Measurements from ENCODE around the gene CDHR5. TPM values are rescaled to one million over a fixed set of nuclear protein-coding genes. Genes with fewer than 3 reads are reported as not detected.

The CDHR5 gene
- total and polyA plus RNA-seq, 10 donors: 0.02 to 0.16 (median 0.03) TPM; not detected in 7

DNA sequence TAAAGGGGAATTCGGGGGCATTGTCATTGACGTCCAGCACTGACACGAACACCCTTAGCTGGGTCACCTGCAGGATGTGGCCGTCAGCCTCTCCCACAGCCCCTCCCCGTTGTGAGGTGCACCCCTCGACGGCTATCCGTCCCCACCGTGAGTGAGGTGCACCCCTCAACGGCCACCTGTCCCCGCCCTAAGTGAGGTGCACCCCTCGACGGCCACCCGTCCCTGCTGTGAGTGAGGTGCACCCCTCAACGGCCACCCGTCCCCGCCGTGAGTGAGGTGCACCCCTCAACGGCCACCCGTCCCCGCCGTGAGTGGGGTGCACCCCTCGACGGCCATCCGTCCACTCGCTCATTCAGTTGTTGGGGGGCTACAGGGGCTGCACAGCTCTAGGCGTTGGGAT is 2.9 kb downstream of the CDHR5 start:
- peaks cover 0 to 38% (median 0%) of the 10 kb centered on the region in 6 donors for H3K36me3 ChIP-seq
- H3K27ac ChIP-seq: no peak overlapping the region
- H3K4me3 ChIP-seq: no peak overlapping the region
- peaks cover under 1 to 37% (median 10%) of the 10 kb centered on the region in 6 donors for H3K4me1 ChIP-seq
- no peaks in the 10 kb centered on the region for H3K9me3 ChIP-seq
- no peak for TF ChIP-seq POLR2A (IDR thresholded peaks at IDR 0.05)
- TF ChIP-seq POLR2AphosphoS5 (IDR thresholded peaks at IDR 0.05): no peak
- TF ChIP-seq, protein P1, sequence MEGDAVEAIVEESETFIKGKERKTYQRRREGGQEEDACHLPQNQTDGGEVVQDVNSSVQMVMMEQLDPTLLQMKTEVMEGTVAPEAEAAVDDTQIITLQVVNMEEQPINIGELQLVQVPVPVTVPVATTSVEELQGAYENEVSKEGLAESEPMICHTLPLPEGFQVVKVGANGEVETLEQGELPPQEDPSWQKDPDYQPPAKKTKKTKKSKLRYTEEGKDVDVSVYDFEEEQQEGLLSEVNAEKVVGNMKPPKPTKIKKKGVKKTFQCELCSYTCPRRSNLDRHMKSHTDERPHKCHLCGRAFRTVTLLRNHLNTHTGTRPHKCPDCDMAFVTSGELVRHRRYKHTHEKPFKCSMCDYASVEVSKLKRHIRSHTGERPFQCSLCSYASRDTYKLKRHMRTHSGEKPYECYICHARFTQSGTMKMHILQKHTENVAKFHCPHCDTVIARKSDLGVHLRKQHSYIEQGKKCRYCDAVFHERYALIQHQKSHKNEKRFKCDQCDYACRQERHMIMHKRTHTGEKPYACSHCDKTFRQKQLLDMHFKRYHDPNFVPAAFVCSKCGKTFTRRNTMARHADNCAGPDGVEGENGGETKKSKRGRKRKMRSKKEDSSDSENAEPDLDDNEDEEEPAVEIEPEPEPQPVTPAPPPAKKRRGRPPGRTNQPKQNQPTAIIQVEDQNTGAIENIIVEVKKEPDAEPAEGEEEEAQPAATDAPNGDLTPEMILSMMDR (IDR thresholded peaks at IDR 0.05 in 8 of 11, conservative IDR thresholded peaks at IDR 0.05 in 3 of 11): no peak
- WGBS, 5 donors: 82 to 90% (median 89%) methylated on average over 16 to 27 of the region's 27 CpGs
- peak; percentile 50 for DNase-seq
- H3K27me3 ChIP-seq (replicated peaks in 1 of 7): peaks cover 0 to 30% (median 17%) of the 10 kb centered on the region in 7 donors
- intact Hi-C loops (cut with DNase I; ENCODE audit: low total_unique reads): no loop called here

DNA sequence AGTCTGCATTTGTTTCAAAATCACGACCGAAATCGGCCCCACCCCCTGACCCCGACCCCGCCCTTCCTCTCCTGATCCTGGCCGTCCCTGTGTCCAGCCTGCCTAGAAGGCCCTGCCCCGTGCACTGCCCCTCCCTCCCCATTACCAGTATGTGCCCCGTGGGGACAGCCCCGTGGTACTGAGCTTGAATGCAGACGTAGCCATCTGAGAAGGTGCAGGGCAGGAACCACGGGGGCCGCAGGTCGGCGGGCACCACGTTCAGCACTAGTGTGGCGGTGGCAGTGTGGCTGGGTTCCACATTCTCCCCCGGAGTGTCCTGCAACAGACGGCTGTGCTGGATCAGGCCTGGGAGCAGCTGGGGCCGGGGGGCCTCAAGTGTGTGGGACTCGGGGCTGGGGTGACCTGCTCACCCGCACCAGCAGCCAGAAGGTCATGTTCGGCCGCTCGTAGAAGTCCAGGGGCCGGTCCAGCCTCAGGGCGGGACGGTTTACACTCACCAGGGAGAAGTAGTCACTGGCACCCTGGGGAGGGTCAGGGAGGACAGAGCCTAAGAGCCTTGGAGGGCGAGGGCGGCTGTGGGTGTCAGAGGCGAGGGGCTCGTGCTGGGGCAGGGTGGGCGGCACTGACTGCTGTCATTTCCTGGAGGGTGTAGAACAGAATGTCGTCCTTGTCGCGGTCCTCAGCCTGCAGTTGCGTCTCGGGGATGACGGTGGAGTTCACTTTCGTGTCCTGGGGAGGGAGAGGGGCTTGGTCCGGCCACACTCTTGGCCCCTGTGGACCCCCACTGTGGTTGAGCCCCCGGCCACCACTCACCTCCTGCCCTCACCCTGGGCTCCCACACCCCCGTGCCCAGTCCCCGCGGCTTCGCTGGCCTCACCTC is 3.6 kb downstream of the CDHR5 start:
- Histone ChIP-seq H3K4me1 (peaks cover 7 to 37% (median 11%) of the 10 kb centered on the region in 6 donors), H3K36me3 (peaks cover 0 to 38% (median 0%) of the 10 kb centered on the region in 6 donors), H3K9me3 (no peaks in the 10 kb centered on the region), H3K27ac (no peak overlapping the region), H3K27me3 (replicated peaks in 1 of 7) (peaks cover 0 to 24% (median 11%) of the 10 kb centered on the region in 7 donors), H3K4me3 (no peak overlapping the region)
- TF ChIP-seq POLR2AphosphoS5 (IDR thresholded peaks at IDR 0.05) (peak in 1 of 3 donors; percentile 39), POLR2A (IDR thresholded peaks at IDR 0.05) (no peak)
- intact Hi-C loops (cut with DNase I; ENCODE audit: low total_unique reads): no loop called here
- WGBS, 5 donors: 65 to 76% (median 70%) methylated on average over 15 to 45 of the region's 45 CpGs
- DNase-seq: peak; percentile 71

DNA sequence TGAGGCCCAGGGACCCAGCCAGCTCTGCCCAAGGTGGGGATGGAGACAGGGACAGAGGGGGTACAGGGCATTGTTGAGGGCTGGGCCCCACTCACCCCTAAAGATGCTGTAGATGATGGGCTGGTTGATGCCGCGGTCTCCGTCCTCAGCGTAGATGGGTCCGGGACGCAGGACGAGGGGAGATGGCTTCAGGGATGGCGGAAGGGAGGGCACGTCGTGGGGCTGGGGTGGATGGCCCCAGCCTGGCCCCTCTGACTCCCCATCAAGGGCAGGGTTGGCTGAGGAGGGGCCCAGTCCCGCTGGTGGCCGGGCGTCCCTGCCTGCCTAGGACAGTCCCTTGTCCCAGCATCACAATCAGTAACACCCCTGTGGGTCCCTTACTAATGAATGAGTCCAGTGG is 4.6 kb downstream of the CDHR5 start:
- Histone ChIP-seq H3K36me3 (peaks cover 0 to 38% (median under 1%) of the 10 kb centered on the region in 6 donors), H3K4me3 (no peak overlapping the region), H3K9me3 (no peaks in the 10 kb centered on the region), H3K27ac (no peak overlapping the region), H3K27me3 (replicated peaks in 1 of 7) (peaks cover 0 to 14% (median 2%) of the 10 kb centered on the region in 7 donors), H3K4me1 (peaks cover 7 to 34% (median 16%) of the 10 kb centered on the region in 6 donors)
- WGBS, 5 donors: 92 to 98% (median 95%) methylated on average over 10 to 13 of the region's 13 CpGs
- TF ChIP-seq, protein P1 (IDR thresholded peaks at IDR 0.05 in 8 of 11, conservative IDR thresholded peaks at IDR 0.05 in 3 of 11): no peak
- TF ChIP-seq POLR2AphosphoS5 (IDR thresholded peaks at IDR 0.05) (no peak), POLR2A (IDR thresholded peaks at IDR 0.05) (no peak)
- peak; percentile 54 for DNase-seq
- intact Hi-C loops (cut with DNase I; ENCODE audit: low total_unique reads): no loop called here

DNA sequence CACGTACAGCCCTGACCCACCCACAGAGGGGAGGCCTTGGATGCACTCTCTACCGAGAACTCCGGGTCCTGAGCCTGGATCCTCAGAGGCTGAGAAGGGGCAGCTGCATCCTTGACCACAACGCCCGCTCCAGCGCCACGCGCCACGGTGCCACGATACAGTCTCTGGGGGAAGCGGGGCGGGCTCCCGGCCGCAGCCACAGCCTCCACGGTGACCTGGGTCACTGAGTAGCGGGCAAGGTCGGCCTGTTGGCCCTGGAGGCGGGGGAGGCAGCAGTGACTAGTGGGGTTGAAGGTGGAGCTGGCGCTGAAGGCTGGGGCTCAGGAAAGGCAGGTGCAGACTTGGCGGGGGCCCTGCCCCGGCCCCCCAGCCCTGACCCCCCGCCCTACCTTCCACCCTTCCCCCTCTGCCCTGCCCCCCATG is 5.1 kb downstream of the CDHR5 start:
- no peak for DNase-seq
- Histone ChIP-seq H3K27ac (no peak overlapping the region), H3K27me3 (replicated peaks in 1 of 7) (peaks cover 0 to 8% (median 0%) of the 10 kb centered on the region in 7 donors), H3K4me3 (no peak overlapping the region), H3K9me3 (no peaks in the 10 kb centered on the region), H3K36me3 (peaks cover 0 to 43% (median 4%) of the 10 kb centered on the region in 6 donors), H3K4me1 (peaks cover 11 to 39% (median 21%) of the 10 kb centered on the region in 6 donors)
- WGBS, 5 donors: 87 to 95% (median 92%) methylated on average over 9 to 22 of the region's 22 CpGs
- TF ChIP-seq POLR2AphosphoS5 (IDR thresholded peaks at IDR 0.05): peak in 1 of 3 donors; percentile 38
- TF ChIP-seq POLR2A (IDR thresholded peaks at IDR 0.05): no peak
- intact Hi-C loops (cut with DNase I; ENCODE audit: low total_unique reads): no loop called here
